ENCODE measurements around the gene HAUS2.

GRCh38 chr15:42591238-42591934 is 42.7 kb downstream of the HAUS2 start:
- peak in 1 of 2 donors; percentile 40 for TF ChIP-seq CTCF (IDR thresholded peaks at IDR 0.05; ENCODE audit: extremely low read depth in 1 of 2, insufficient read depth in 1 of 2, low read depth in 1 of 2, low read length in 2 of 2)
- no peak for TF ChIP-seq POLR2A (IDR thresholded peaks at IDR 0.05; ENCODE audit: low read depth, low read length)
- TF ChIP-seq EZH2 (IDR thresholded peaks at IDR 0.05; ENCODE audit: borderline replicate concordance, low read depth, low read length, severe bottlenecking): no peak
- no peak for TF ChIP-seq MAX (IDR thresholded peaks at IDR 0.05; ENCODE audit: insufficient read depth, insufficient read length)
- no peak for TF ChIP-seq POLR2AphosphoS5 (IDR thresholded peaks at IDR 0.05; ENCODE audit: insufficient read depth, low read depth, low read length)
- TF ChIP-seq FOS (IDR thresholded peaks at IDR 0.05; ENCODE audit: borderline replicate concordance, insufficient read depth, low read length): no peak
- no peak for TF ChIP-seq MYC (IDR thresholded peaks at IDR 0.05; ENCODE audit: low read depth, low read length)
- TF ChIP-seq JUN (IDR thresholded peaks at IDR 0.05; ENCODE audit: borderline replicate concordance, insufficient read depth, insufficient read length, low read depth): no peak
- TF ChIP-seq GATA2 (IDR thresholded peaks at IDR 0.05; ENCODE audit: insufficient read depth, insufficient read length, low read depth, low read length): no peak

Measured in endothelial cell of umbilical vein (primary cell).